Right lobe of liver (tissue), 6 donors: ENCODE data around the gene TRIP4. TPM values are rescaled to one million over a fixed set of nuclear protein-coding genes. Genes with fewer than 3 reads are reported as not detected.
"Not testable (repeated sequence)": the region's sequence is repeated elsewhere in the genome, so short reads cannot be mapped to it uniquely, and the experiment has no call there.

ENCODE experiments used
- ATAC-seq, 4 donors: fragments of 200-7000 bp; cut with Tn5 transposase; one replicate each; pipeline ENCODE4 v1.9.1; 2020; ENCODE audit warnings: mild to moderate bottlenecking in 4 of 4, moderate library complexity in 4 of 4
- DNase-seq, 3 donors: peaks; one replicate each; pipeline ENCODE4 v3.0.0-alpha.2; 2020
- H3K27ac ChIP-seq, 3 donors: fragments of 200-600 bp; one replicate each; pipeline ENCODE4 v1.8.0; 2022
- H3K27me3 ChIP-seq, 2 donors: fragments of 200-600 bp; one replicate each; pipeline ENCODE4 v1.8.0; 2022
- H3K36me3 ChIP-seq, 4 donors: fragments of 200-600 bp; sonication (generic) in 1 of 4; one replicate each; pipeline versions ENCODE4 v1.5.1 to v1.8.0; 2017 to 2022; ENCODE audit warnings: control low read depth in 1 of 4
- H3K4me1 ChIP-seq, 4 donors: fragments of 200-600 bp; sonication (generic) in 1 of 4; one replicate each; pipeline versions ENCODE4 v1.5.1 to v1.8.0; 2017 to 2022; ENCODE audit warnings: control low read depth in 1 of 4
- H3K4me3 ChIP-seq, 3 donors: fragments of 200-600 bp; one replicate each; pipeline ENCODE4 v1.8.0; 2022
- H3K9me3 ChIP-seq, 4 donors: fragments of 200-600 bp; sonication (generic) in 1 of 4; one replicate each; pipeline versions ENCODE4 v1.5.1 to v1.8.0; 2017 to 2022; ENCODE audit warnings: control low read depth in 1 of 4
- CTCF ChIP-seq, 4 donors: fragments of 200-600 bp in 3 of 4; fragments of 450-650 bp in 1 of 4; IDR thresholded peaks; one replicate each; pipeline versions ENCODE4 v1.5.1 to v1.8.0; 2016 to 2022; ENCODE audit warnings: antibody characterized with exemption in 4 of 4, mild to moderate bottlenecking in 2 of 4
- POLR2A ChIP-seq: fragments of 450-650 bp; IDR thresholded peaks from one replicate; pipeline ENCODE4 v1.6.1; 2017; ENCODE audit warnings: antibody characterized with exemption, mild to moderate bottlenecking
- WGBS: methylation state at CpG from one replicate; pipeline ENCODE4 v1.1.6; 2018; ENCODE audit warnings: low coverage, low lambda C conversion rate; ENCODE audit not compliant: insufficient coverage; ENCODE audit errors: missing lambda C conversion rate; 5-methylcytosine and 5-hydroxymethylcytosine counted together
- intact Hi-C, 2 donors: fragments of 100-400 bp; cut with DNase I; formaldehyde crosslinking; loops; one replicate each; pipeline versions ENCODE4 v1.11.2 to v1.14.1; 2022
- total RNA-seq, 6 experiments: library from RNA; depleted of rRNA in 2 of 6; stranded (reverse); fragments of >200 nt in 2 of 6; fragmentation: NEBNext Ultra II Directional in 3 of 6; extraction: Animal tissue kit (Norgen Biotek cat#: 25700) in 3 of 6; gene quantifications; one replicate each; pipeline versions ENCODE4 v1.1.0 to v1.2.4, GENCODE V29; 2016 to 2023
- donor health status: DM: no; HTN: yes; CAD: no.
- donor health status: DM: no; HTN: no; CAD: no.
- donor health status: DM: no; HTN: no; CAD: no.
- donor health status: DM: no; HTN: yes; CAD: no.
- donor health status: DM: no; HTN: yes; CAD: no.

The TRIP4 gene
- total RNA-seq, 6 experiments from 2014 or later = 4.2 to 12.5 (median 9.5) TPM

DNA sequence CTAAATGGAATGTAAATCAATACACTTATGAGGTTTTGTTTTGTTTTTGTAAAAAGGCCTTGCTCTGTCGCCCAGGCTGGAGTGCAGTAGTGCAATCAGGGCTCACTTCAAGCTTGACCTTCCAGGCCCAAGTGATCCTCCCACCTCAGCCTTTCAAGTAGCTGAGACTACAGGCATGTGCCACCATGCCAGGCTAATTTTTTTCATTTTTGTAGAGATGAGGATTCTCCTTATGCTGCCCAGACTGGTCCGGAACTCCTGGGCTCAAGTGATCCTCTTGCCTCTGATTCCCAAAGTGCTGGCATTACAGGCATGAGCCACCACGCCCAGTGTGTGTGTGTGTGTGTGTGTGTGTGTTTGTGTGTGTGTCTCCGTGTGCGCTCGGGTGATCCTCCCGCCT lies 1.3 kb upstream of the TRIP4 start:
- no peak for ATAC-seq
- H3K4me3 ChIP-seq = no peak overlapping the region
- 92% methylated on average over 6 of the region's 7 CpGs for WGBS
- H3K36me3 ChIP-seq = no peaks in the 10 kb centered on the region
- no peaks in the 10 kb centered on the region for H3K9me3 ChIP-seq
- H3K27me3 ChIP-seq = no peaks in the 10 kb centered on the region
- no peak for DNase-seq
- peaks cover 0 to 16% (median 0%) of the 10 kb centered on the region in 4 donors for H3K4me1 ChIP-seq
- TF ChIP-seq CTCF (IDR thresholded peaks at IDR 0.05) (no peak), POLR2A (no peak)
- no peak overlapping the region for H3K27ac ChIP-seq
- intact Hi-C loops = no loop called here

DNA sequence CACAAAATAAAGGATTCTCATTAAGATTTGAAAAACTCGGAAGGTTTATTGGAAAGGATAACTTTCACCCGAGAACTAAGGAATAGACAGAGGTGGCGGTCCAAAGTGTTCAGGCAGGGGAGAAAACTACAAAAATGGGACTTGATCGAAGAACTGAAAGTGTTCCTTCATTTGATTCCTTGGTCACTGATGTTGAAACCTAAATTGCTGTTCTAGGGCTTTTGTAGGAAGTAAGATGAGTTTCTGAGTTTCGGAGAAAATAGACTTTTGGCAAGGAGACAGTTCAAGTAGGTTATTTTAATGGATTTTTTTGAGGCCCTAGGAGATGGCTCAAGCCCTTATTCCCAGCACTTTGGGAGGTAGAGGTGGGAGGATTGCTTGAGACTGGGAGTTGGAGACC lies 1.4 kb downstream of the TRIP4 start:
- intact Hi-C loops = no loop called here
- ATAC-seq (no peak), DNase-seq (no peak)
- Histone ChIP-seq H3K4me3 (peak overlapping the region in 1 of 3 donors; percentile 70), H3K9me3 (no peaks in the 10 kb centered on the region), H3K4me1 (peaks cover 0 to 11% (median 0%) of the 10 kb centered on the region in 4 donors), H3K36me3 (peaks cover 0 to 9% (median 0%) of the 10 kb centered on the region in 4 donors), H3K27ac (no peak overlapping the region), H3K27me3 (no peaks in the 10 kb centered on the region)
- 76% methylated on average over 5 of the region's 5 CpGs for WGBS
- TF ChIP-seq POLR2A (no peak), CTCF (IDR thresholded peaks at IDR 0.05) (no peak)

DNA sequence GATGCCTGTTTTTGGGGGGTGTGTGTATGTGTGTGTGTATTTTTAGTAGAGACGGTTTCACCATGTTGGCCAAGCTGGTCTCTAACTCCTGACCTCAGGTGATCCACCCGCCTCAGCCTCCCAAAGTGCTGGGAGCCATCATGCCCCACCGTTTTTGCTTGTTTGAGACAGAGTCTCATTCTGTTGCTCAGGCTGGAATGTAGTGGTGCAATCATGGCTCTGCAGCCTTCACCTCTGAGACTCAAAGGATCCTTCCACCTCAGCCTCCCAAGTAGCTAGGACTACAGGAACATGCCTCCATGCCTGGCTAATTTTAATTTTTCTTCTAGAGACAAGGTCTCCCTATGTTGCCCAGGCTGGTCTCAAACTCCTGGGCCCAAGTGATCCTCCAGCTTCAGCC lies 4.8 kb downstream of the TRIP4 start:
- H3K27me3 ChIP-seq, ATAC-seq, H3K4me3 ChIP-seq, DNase-seq, intact Hi-C loops, H3K27ac ChIP-seq, H3K9me3 ChIP-seq: not testable (repeated sequence)
- Histone ChIP-seq H3K4me1 (peaks cover 0 to 11% (median 0%) of the 10 kb centered on the region in 4 donors), H3K36me3 (peaks cover 0 to 43% (median 21%) of the 10 kb centered on the region in 4 donors)
- WGBS = 100% methylated on average over 1 of the region's 3 CpGs

GRCh38 chr15:64396789-64397188 lies 9.2 kb downstream of the TRIP4 start:
- Histone ChIP-seq H3K9me3 (no peaks in the 10 kb centered on the region), H3K4me3 (no peak overlapping the region), H3K36me3 (peaks cover 0 to 82% (median 41%) of the 10 kb centered on the region in 4 donors), H3K4me1 (no peaks in the 10 kb centered on the region), H3K27me3 (no peaks in the 10 kb centered on the region), H3K27ac (no peak overlapping the region)
- ATAC-seq = no peak
- no peak for DNase-seq
- intact Hi-C loops = no loop called here
- TF ChIP-seq POLR2A (no peak), CTCF (IDR thresholded peaks at IDR 0.05) (no peak)
- WGBS = 94% methylated on average over 2 of the region's 5 CpGs

- H3K9me3 ChIP-seq = no peaks in the 10 kb centered on the region
- TF ChIP-seq CTCF (IDR thresholded peaks at IDR 0.05) = no peak
- no peaks in the 10 kb centered on the region for H3K4me1 ChIP-seq
- no peak for DNase-seq
- no peaks in the 10 kb centered on the region for H3K27me3 ChIP-seq
- no peak for ATAC-seq
- 90% methylated on average over 2 of the region's 2 CpGs for WGBS
- H3K27ac ChIP-seq = no peak overlapping the region
- H3K36me3 ChIP-seq = peaks cover 0 to 90% (median 42%) of the 10 kb centered on the region in 4 donors
- intact Hi-C loops = no loop called here
- no peak overlapping the region for H3K4me3 ChIP-seq
These were observed 10.9 kb downstream of the TRIP4 start for GRCh38 chr15:64398575-64398974.
